ENCODE data around the gene ATXN10.
A peak's percentile ranks its signal among the peaks of the same experiment; 100 is the strongest.
"Not testable (repeated sequence)": the region's sequence is repeated elsewhere in the genome, so short reads cannot be mapped to it uniquely, and the experiment has no call there.

ATXN10 gene

DNA sequence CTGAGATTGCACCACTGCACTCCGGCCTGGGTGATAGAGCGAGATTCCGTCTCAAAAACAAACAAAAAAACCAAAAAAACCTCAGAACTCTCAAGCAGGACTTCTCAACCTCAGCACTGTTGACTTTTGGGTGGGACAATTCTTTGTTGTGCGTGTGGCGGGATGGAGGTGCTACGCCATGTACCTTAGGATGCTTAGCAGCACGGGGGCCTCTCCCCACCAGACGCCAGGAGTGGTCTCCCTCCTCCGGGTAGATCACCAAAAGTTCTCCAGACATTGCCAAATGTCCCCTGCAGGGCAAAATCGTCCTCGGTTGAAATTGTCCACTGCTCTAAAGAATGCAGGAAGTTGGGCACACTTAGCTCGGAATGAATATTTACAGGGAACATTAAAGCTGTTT lies 26.9 kb upstream of the ATXN10 start:
- DNase-seq, result no peak

- DNase-seq, result no peak
These were observed 26.5 kb upstream of the ATXN10 start for GRCh38 chr22:45645150-45645525.

DNA sequence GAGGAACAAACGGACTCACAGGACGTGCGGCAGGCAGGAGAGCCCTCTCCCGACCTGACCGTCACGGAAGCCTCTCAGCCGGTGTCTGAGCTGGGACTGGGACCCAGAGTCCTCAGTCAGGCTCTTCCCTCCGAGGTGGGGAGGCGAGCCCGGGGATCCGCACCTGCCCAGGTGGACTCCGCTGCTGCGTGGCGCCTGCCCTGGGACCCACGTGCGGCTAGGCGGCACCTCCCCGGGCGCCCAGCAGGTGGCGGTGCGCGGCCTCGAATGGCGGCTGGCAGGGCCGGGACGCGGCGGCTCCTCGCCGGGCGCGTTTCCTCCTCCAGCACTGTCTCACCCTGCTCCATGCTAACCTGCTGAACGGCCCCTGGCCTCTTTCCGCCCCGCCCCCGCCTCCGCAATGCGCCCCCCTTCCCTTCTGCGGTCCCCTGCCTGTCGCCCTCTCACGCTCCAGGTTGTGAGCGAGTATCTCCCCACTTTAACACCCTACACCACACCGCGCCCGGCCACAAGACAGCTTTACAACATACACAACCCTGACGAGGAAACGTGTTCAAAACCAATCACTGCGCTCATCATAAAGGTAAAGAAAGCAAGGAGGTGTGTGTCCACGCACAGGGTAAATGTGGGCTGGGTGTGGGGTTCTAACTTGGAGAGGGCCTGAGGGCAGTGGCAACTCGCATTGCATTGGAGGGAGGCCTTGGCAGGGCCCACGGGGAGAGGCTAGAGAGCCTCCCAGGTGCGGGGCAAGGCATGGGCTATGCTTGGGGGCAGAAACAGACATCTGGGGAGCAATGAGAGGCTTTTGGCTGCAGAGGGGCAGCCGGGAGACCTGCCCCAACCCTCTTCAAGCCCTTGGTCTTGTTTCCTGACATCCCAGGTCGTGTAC lies 25.9 kb upstream of the ATXN10 start:
- DNase-seq, result peak; percentile 39 to 48

- DNase-seq, result no peak
These were observed 24.0 kb upstream of the ATXN10 start for GRCh38 chr22:45647532-45648225.

- peak; percentile 28 to 57 for DNase-seq
These were observed 23.1 kb upstream of the ATXN10 start for GRCh38 chr22:45648301-45649117.

DNA sequence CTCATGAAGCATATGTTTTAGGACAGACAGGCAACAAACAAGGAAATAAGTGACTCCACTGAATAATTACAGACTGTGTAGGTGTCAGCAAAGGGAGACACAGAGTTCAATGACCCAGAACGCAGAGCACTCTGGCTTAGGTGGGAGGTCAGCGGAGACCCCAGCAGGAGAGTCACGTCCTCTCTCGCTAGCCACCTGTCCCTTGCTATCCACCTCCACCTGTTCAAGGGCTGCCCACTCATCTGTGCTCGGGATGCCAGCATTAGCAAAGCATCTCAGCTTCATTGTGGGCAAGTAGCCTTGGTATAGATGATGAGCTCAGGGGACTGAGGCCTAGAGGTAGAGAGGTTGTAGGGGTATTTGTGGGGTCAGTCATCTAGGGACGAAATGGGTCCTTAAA lies 21.8 kb upstream of the ATXN10 start:
- no peak for DNase-seq

DNA sequence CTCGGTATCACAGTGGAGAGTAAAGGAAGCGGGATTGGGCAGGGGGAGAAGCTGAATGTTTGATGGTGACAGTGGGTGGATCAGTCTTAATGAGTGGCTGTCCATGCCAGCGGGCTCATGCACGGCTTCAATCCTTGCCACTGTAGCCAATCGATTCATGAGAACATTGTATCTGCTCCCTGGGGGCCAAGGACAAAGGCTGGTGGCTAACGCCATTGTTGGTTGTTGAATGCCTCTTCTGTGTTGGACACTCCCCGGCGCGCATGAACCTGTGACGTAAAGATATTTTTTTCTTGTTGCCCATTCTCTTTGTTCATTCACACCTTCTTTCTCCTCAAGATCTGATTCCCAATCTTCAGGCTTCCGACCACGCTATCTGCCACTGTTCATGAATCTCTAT lies 20.9 kb upstream of the ATXN10 start:
- DNase-seq, result no peak

GRCh38 chr22:45651931-45652528 lies 19.6 kb upstream of the ATXN10 start:
- DNase-seq, result no peak

- peak in 1 of 2 experiments; percentile 54 for DNase-seq
These were observed 15.1 kb upstream of the ATXN10 start for GRCh38 chr22:45656577-45656976.

- DNase-seq, result no peak
These were observed 13.9 kb upstream of the ATXN10 start for GRCh38 chr22:45657701-45658100.

DNA sequence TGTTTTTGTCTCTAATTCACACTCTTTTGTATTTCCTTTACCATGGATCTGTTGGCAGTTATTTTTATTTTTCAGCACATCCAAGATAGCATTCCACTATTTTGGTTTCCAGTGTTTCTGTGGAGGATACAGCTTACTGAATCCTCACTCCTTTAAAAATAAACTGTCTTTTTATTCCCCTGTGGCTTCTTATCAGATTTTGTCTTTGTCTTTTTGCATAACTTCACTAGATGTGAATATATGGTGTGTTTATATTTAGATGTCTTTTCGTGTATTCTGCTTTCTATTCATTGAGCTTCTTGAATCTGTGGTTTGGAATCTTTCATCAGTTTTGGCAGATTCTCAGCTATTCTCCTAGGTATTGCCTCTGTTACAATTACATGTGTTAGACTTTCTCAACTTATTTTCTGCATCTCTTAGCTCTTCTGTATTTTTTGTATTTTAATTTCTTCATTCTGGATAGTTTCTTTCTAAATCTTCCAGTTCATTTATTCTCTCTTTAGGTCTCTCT lies 7.4 kb upstream of the ATXN10 start:
- no peak for DNase-seq

DNA sequence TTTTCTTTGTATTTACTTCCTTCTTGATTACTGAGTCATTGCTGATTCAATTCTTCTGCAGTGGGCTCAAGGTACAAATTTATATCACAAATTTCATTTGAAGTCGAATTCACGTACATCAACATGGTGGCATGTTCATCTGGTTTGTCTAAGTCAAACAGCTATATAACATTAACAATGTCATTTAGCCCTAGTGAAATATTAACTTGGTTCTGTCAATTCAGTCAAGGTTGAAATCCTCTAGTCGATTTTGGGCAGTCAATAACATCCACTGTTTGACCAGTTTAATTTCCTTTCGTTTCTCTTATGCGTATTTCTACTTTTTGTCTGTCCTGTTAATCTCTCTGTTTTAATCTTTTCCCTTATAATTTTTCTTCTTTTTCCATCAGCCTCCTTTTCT lies 4.1 kb upstream of the ATXN10 start:
- no peak for DNase-seq

DNA sequence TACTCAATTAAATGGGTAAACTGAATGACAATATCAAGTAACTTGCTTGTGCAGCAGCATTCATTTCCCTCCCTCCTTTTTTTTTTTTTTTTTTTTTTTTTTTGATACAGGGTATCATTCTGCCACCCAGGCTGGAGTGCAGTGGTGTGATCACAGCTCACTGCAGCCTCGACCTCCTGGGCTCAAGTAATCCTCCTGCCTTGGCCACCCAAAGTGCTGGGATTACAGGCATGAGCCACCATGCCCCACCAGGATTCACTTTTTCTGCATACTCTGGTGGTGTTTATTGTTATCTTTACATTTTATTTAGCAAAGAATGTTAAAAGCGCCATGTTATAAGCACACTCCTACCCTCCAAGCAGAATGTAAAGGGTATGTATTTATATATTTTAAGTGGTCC lies 1.3 kb upstream of the ATXN10 start:
- DNase-seq, result not testable (repeated sequence)

- peak in 1 of 2 experiments; percentile 27 for DNase-seq
These were observed 452 bp upstream of the ATXN10 start for GRCh38 chr22:45670981-45671782.

GRCh38 chr22:45672564-45673481 lies 1.2 kb downstream of the ATXN10 start:
- DNase-seq, result peak in 1 of 2 experiments; percentile 25

- no peak for DNase-seq
These were observed 2.0 kb downstream of the ATXN10 start for GRCh38 chr22:45673482-45674175.

GRCh38 chr22:45676024-45676423 lies 4.4 kb downstream of the ATXN10 start:
- DNase-seq, result no peak

- no peak for DNase-seq
These were observed 5.4 kb downstream of the ATXN10 start for GRCh38 chr22:45677063-45677462.

DNA sequence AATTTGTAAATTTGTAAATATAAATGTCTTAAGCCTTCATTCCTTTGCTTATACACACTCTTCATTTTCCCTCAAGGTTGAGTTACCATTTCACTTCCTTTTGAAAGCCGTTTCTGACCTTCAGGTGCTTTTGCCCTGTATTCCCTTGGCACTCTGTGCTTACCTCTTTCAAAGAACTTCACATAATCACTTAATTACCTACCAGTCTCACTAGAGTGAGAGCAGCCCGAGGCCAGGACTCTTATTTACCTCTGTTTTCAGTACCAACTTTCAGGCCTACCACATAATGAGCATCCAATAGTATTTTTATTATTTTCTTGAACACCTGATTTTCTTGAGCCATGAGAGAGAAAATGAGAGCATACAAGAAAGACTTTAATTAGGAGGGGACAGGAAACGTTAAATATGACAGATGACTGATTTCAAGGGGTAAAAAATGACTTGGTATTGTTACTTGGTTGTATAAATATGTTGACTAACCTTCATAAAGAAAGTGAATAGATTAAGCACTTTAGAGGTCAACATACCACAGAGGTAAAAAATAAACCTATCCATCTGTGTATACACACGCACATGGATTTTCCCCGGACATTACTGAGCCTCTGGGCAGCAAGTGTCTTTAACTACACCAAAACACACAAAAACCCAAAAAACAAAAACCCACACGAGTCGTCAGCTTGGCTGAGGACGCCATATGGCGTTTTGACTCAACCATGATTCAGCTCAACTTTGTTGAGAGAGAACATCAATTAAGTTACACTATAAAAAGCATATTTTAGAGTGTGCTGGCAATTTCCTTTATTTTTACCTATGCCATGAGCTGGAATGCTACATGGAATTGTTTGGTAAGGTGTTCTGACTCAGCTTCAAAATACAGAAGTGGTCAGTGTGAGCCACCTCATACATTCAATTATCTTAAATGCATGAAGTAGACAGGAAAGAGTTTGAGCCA lies 7.6 kb downstream of the ATXN10 start:
- no peak for DNase-seq
